IMR-90 (cell line): ENCODE measurements around the gene ZDHHC14.

ENCODE experiments used
- POLR2A ChIP-seq: IDR thresholded peaks from 2 replicates; pipeline ENCODE4 v1.6.1; 2012; ENCODE audit warnings: mild to moderate bottlenecking, low read depth, low read length
- RCOR1 ChIP-seq: IDR thresholded peaks from 2 replicates; pipeline ENCODE4 v1.6.1; 2012; ENCODE audit warnings: mild to moderate bottlenecking, low read length, improper control_type of control experiment; ENCODE audit not compliant: insufficient replicate concordance
- RFX5 ChIP-seq: IDR thresholded peaks from 2 replicates; pipeline ENCODE4 v1.8.0; 2012; ENCODE audit warnings: low read depth, mild to moderate bottlenecking, low read length, moderate library complexity

- TF ChIP-seq RFX5 (no peak), RCOR1 (no peak), POLR2A (no peak)
Measured at GRCh38 chr6:157650801-157651200, 269.8 kb downstream of the ZDHHC14 start.
